ENCODE results near the gene PIP5K1C. TPM values are rescaled to one million over a fixed set of nuclear protein-coding genes. Genes with fewer than 3 reads are reported as not detected.

Gene PIP5K1C
- total and polyA plus RNA-seq, 9 donors: 6.0 to 41.7 (median 30.8) TPM

DNA sequence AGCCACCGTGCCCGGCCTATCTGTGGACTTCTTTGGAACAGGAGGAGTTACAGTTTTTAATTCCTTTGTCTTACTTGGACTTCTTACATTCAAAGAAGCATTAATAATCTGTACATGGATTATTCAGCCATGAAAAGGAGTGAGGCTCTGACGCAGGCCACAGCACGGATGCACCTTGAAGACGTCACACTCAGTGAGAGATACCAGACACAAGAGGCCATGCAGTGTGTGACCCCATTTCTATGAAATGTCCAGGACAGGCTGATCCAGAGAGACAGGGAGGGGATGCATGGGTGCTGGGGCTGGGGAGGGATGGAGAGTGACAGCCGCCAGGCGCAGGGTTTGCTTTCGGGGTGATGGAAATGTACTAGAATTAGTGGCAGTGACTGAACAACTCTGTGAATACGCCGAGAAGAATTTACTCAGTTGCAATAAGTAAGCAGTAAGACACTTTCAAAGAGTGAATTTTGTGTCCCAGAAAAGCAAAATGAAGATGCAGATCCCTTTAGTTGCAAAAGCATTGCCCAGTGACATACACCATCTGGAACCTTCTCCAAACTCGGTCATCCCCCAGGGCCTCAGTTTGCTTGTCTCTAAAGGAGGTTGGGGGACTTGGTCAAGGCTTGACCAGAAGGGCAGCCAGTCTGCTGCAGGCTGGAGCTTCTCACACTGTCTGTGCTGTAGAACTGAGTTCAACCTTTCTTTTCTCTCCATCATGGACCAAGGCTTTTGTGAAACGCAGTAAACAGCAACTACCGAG lies 25.3 kb downstream of the PIP5K1C start:
- Histone ChIP-seq H3K27me3 (no peaks in the 10 kb centered on the region), H3K9me3 (no peaks in the 10 kb centered on the region), H3K4me3 (no peak overlapping the region), H3K4me1 (ENCODE audit: insufficient read depth) (peaks cover 12% of the 10 kb centered on the region), H3K27ac (no peak overlapping the region), H3K36me3 (no peaks in the 10 kb centered on the region)
- 82 to 84% (median 82%) methylated on average over 13 of the region's 13 CpGs for WGBS, 3 donors
- DNase-seq: no peak
- intact Hi-C loops (cut with DNase I): loop anchor here in 1 of 4 donors (5.0 kb wide), 1 partner anchor 82 kb away; no protein-coding TSS in a partner anchor
- no peak for TF ChIP-seq POLR2A (IDR thresholded peaks at IDR 0.05)
- no peak for TF ChIP-seq CTCF (IDR thresholded peaks at IDR 0.05)
- TF ChIP-seq EP300 (IDR thresholded peaks at IDR 0.05): no peak

DNA sequence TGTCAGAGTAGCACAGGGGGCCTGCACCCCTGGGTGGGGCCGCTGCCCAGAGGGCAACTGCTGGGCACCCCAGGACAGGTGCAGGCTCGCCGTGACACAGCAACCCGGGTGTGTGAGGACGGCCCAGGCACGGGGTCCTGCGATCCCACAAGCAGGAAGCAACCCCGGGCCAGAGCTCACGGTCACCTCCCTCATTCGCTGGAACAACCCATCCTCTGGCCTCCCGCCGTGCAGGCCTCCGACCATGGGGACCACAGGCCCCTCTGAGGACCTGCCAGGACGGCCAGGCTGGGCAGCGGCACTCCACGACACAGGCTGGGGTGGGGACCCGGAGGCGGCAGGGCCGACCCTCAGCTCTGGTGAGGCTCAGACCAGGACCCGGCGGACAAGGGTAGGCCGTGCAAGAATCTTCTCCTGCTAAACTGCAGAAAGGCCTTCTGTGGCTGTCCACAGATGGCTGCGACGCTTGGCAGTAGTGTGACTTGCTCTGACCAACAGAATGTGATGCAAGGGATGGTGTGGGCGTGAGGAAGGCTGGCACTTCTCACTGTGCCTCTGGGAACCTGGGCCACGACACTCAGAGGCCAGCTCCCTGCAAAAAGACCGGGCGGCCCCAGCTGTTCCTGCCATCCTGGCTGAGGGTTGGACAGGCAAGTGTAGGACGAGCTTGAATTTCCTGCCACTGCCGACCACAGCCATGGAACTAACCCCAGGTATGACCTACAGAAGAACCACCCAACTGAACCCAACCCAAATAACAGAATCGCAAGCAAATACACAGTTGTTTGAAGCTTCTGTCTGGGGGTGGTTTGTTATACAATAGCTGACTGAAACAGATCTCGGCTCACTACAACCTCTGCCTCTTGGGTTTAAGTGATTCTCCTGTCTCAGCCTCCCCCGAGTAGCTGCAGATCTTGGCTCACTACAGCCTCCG lies 26.5 kb downstream of the PIP5K1C start:
- 93 to 96% (median 95%) methylated on average over 31 to 34 of the region's 34 CpGs for WGBS, 3 donors
- DNase-seq: no peak
- peak overlapping the region in 1 of 2 donors; percentile 20 for H3K27ac ChIP-seq
- H3K9me3 ChIP-seq: no peaks in the 10 kb centered on the region
- no peaks in the 10 kb centered on the region for H3K36me3 ChIP-seq
- no peak overlapping the region for H3K4me3 ChIP-seq
- H3K4me1 ChIP-seq (ENCODE audit: insufficient read depth): peaks cover 16% of the 10 kb centered on the region
- TF ChIP-seq POLR2A (IDR thresholded peaks at IDR 0.05): no peak
- TF ChIP-seq CTCF (IDR thresholded peaks at IDR 0.05): no peak
- TF ChIP-seq EP300 (IDR thresholded peaks at IDR 0.05): no peak
- H3K27me3 ChIP-seq: no peaks in the 10 kb centered on the region
- intact Hi-C loops (cut with DNase I): loop anchor here in 1 of 4 donors (5.0 kb wide), 1 partner anchor 84 kb away; no protein-coding TSS in a partner anchor

DNA sequence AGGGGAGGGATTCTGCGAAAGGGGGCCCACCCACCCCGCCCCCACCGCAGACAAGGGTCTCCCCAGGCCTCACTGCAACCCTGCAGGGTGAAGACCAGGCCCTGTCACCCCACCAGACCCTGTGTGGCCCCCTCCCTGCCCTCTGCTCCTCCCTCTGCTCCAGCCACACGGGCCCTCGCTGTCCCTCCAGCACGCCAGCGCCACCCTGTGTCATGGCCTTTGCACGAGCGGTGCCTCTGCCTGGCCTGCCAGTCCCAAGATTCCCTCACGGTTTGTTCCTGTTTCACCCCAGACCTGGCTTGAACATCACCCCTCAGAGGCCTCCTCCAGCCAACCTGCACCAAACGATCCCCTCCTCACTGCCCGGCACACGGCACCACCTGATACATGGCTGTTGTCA lies 27.3 kb downstream of the PIP5K1C start:
- Histone ChIP-seq H3K27ac (peak overlapping the region in 1 of 2 donors; percentile 20), H3K36me3 (no peaks in the 10 kb centered on the region), H3K4me3 (no peak overlapping the region), H3K4me1 (ENCODE audit: insufficient read depth) (peaks cover 16% of the 10 kb centered on the region), H3K27me3 (no peaks in the 10 kb centered on the region), H3K9me3 (no peaks in the 10 kb centered on the region)
- DNase-seq: no peak
- TF ChIP-seq CTCF (IDR thresholded peaks at IDR 0.05) (no peak), EP300 (IDR thresholded peaks at IDR 0.05) (no peak), POLR2A (IDR thresholded peaks at IDR 0.05) (no peak)
- intact Hi-C loops (cut with DNase I): loop anchor here in 1 of 4 donors (5.0 kb wide), 1 partner anchor 84 kb away; no protein-coding TSS in a partner anchor
- 88 to 95% (median 88%) methylated on average over 11 to 13 of the region's 13 CpGs for WGBS, 3 donors

- intact Hi-C loops (cut with DNase I): loop anchor here in 1 of 4 donors (5.0 kb wide), 1 partner anchor 85 kb away; no protein-coding TSS in a partner anchor
- DNase-seq: no peak
- H3K27ac ChIP-seq: peak overlapping the region; percentile 90 to 99
- TF ChIP-seq CTCF (IDR thresholded peaks at IDR 0.05) (no peak), EP300 (IDR thresholded peaks at IDR 0.05) (no peak), POLR2A (IDR thresholded peaks at IDR 0.05) (no peak)
- H3K27me3 ChIP-seq: no peaks in the 10 kb centered on the region
- H3K36me3 ChIP-seq: no peaks in the 10 kb centered on the region
- H3K9me3 ChIP-seq: no peaks in the 10 kb centered on the region
- H3K4me1 ChIP-seq (ENCODE audit: insufficient read depth): peaks cover 16% of the 10 kb centered on the region
- H3K4me3 ChIP-seq: no peak overlapping the region
- 89 to 93% (median 93%) methylated on average over 8 of the region's 8 CpGs for WGBS, 3 donors
Observed at GRCh38 chr19:3672575-3672948, 27.7 kb downstream of the PIP5K1C start.

Data from ovary (tissue), 9 donors.